Stimulated activated CD4-positive, alpha-beta T cell treated with anti-CD3 and anti-CD28 coated beads, TNF-alpha, amount 100 ng/mL, for 4 hours (primary cell): ENCODE results near the gene KRT35.

Experiments used
- DNase-seq, 3 experiments: peaks; one replicate each; pipeline ENCODE4 v3.0.0-alpha.2; 2020; ENCODE audit warnings: low read depth in 3 of 3

KRT35 gene

GRCh38 chr17:41481036-41481435, at the start of gene KRT35:
KRT35 (minus strand) TSS chr17:41481151; CDS start chr17:41481097, 54 bp downstream.
- DNase-seq: no peak

GRCh38 chr17:41530062-41531048, 49.4 kb upstream of the KRT35 start:
- DNase-seq: no peak

- DNase-seq: no peak
These were observed 48.6 kb upstream of the KRT35 start for GRCh38 chr17:41529491-41529915.

GRCh38 chr17:41528959-41529353, 48.0 kb upstream of the KRT35 start:
- DNase-seq: no peak

- no peak for DNase-seq
These were observed 46.4 kb upstream of the KRT35 start for GRCh38 chr17:41527063-41528023.

GRCh38 chr17:41524261-41524660, 43.3 kb upstream of the KRT35 start:
- no peak for DNase-seq

GRCh38 chr17:41523787-41524186, 42.8 kb upstream of the KRT35 start:
- no peak for DNase-seq

GRCh38 chr17:41523225-41523593, 42.3 kb upstream of the KRT35 start:
- DNase-seq: no peak

- no peak for DNase-seq
These were observed 41.6 kb upstream of the KRT35 start for GRCh38 chr17:41522301-41523224.

GRCh38 chr17:41521574-41522261, 40.8 kb upstream of the KRT35 start:
- no peak for DNase-seq

GRCh38 chr17:41520821-41521521, 40.0 kb upstream of the KRT35 start:
- DNase-seq: no peak

- DNase-seq: no peak
These were observed 38.7 kb upstream of the KRT35 start for GRCh38 chr17:41519501-41520224.

GRCh38 chr17:41518789-41519449, 38.0 kb upstream of the KRT35 start, which contains the start of gene KRT15:
KRT15 (minus strand) TSS chr17:41518890; CDS start chr17:41518827, 63 bp downstream.
- no peak for DNase-seq

- no peak for DNase-seq
These were observed 37.1 kb upstream of the KRT35 start for GRCh38 chr17:41518031-41518430.

GRCh38 chr17:41516830-41517283, 35.9 kb upstream of the KRT35 start:
- no peak for DNase-seq

- DNase-seq: no peak
These were observed 35.3 kb upstream of the KRT35 start for GRCh38 chr17:41516147-41516829.

GRCh38 chr17:41513168-41513547, 32.2 kb upstream of the KRT35 start:
- DNase-seq: no peak
